T-helper 2 cell treated with Interferon-gamma antibody and Interleukin-4, amounts not matched to agents 5 μg/mL and 100 μg/mL, for 36 hours (primary cell): Measurements from ENCODE around the gene FAM89A.
"Not testable (repeated sequence)": the region's sequence is repeated elsewhere in the genome, so short reads cannot be mapped to it uniquely, and the experiment has no call there.

Experiments used
- DNase-seq: peaks from one replicate; pipeline ENCODE4 v3.0.0; 2021; ENCODE audit warnings: low spot score
- H3K27ac Mint-ChIP-seq: one replicate; pipeline ENCODE4 v1.8.0; 2021; ENCODE audit warnings: mild to moderate bottlenecking, mixed read lengths
- H3K27me3 Mint-ChIP-seq: one replicate; pipeline ENCODE4 v1.8.0; 2021; ENCODE audit warnings: low read depth, mixed read lengths
- H3K36me3 Mint-ChIP-seq: one replicate; pipeline ENCODE4 v1.8.0; 2021; ENCODE audit warnings: low read depth, mixed read lengths
- H3K4me1 Mint-ChIP-seq: one replicate; pipeline ENCODE4 v1.8.0; 2021; ENCODE audit warnings: low read depth, mixed read lengths
- H3K4me3 Mint-ChIP-seq: one replicate; pipeline ENCODE4 v1.8.0; 2022; ENCODE audit warnings: mild to moderate bottlenecking, moderate library complexity, mixed read lengths
- H3K9me3 Mint-ChIP-seq: one replicate; pipeline ENCODE4 v1.8.0; 2021; ENCODE audit warnings: mixed read lengths

The FAM89A gene

DNA sequence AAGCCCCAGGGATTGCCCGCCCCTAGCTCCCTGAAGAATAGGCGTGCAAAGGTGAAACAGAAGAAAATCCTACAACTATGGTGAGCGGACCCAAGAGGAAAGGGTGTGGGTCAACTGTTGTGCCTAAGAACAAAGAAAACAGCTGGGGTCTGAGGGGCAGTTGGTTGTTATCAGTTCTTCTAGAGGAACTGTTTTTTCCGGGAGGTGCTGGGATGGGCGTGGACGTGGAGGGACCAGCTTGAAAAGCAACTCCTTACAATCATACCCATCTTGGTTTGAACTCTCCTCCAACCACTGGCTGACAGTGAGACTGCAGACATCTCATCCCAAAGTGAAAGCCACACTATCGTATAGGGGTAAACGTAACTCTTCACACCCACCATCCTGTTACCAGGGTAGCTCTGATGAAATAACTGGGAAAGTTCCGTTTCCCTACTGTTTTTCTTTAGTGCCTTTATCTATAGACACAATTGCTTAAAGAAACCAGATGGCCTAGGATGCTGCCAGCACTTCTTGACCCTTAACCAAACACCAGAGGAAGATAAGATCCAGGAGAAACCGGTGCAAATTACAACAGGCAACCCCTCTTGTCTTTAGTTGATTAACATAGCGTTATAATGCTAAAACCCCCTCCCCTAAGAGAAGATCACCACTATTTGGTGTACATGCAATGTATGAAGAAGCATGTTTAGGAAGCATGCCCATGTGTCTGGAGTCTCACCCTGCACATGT is 25.6 kb upstream of the FAM89A start:
- H3K27ac Mint-ChIP-seq: no peak overlapping the region
- DNase-seq: no peak
- H3K36me3 Mint-ChIP-seq: no peaks in the 10 kb centered on the region
- no peaks in the 10 kb centered on the region for H3K9me3 Mint-ChIP-seq
- H3K27me3 Mint-ChIP-seq: peaks cover 4% of the 10 kb centered on the region
- no peaks in the 10 kb centered on the region for H3K4me1 Mint-ChIP-seq
- no peak overlapping the region for H3K4me3 Mint-ChIP-seq

DNA sequence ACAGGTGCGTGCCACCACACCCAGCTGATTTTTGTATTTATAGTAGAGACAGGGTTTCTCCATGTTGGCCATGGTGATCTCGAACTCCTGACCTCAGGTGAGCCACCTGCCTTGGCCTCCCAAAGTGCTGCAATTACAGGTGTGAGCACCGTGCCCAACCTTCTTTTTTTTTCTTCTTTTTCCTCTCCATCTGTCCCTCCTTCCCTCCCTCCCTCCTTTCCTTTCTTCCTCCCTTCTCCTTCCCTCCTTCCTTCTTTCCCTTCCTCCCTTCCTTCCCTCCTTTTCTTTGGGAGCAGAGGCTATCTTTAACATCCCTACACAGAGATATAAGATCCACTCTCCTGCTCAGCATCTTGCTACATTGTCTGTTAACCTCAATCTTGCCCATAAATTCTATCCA is 24.4 kb upstream of the FAM89A start:
- no peaks in the 10 kb centered on the region for H3K36me3 Mint-ChIP-seq
- no peaks in the 10 kb centered on the region for H3K9me3 Mint-ChIP-seq
- peaks cover 6% of the 10 kb centered on the region for H3K27me3 Mint-ChIP-seq
- no peaks in the 10 kb centered on the region for H3K4me1 Mint-ChIP-seq
- H3K4me3 Mint-ChIP-seq: no peak overlapping the region
- DNase-seq: no peak
- no peak overlapping the region for H3K27ac Mint-ChIP-seq

GRCh38 chr1:231063331-231063730 is 23.3 kb upstream of the FAM89A start:
- no peak for DNase-seq
- H3K4me3 Mint-ChIP-seq: no peak overlapping the region
- H3K27ac Mint-ChIP-seq: no peak overlapping the region
- no peaks in the 10 kb centered on the region for H3K36me3 Mint-ChIP-seq
- no peaks in the 10 kb centered on the region for H3K4me1 Mint-ChIP-seq
- H3K27me3 Mint-ChIP-seq: peaks cover 10% of the 10 kb centered on the region
- H3K9me3 Mint-ChIP-seq: no peaks in the 10 kb centered on the region

GRCh38 chr1:231062500-231063270 is 22.6 kb upstream of the FAM89A start:
- no peaks in the 10 kb centered on the region for H3K9me3 Mint-ChIP-seq
- H3K36me3 Mint-ChIP-seq: no peaks in the 10 kb centered on the region
- DNase-seq: no peak
- H3K27me3 Mint-ChIP-seq: peaks cover 12% of the 10 kb centered on the region
- no peaks in the 10 kb centered on the region for H3K4me1 Mint-ChIP-seq
- H3K27ac Mint-ChIP-seq: no peak overlapping the region
- no peak overlapping the region for H3K4me3 Mint-ChIP-seq

DNA sequence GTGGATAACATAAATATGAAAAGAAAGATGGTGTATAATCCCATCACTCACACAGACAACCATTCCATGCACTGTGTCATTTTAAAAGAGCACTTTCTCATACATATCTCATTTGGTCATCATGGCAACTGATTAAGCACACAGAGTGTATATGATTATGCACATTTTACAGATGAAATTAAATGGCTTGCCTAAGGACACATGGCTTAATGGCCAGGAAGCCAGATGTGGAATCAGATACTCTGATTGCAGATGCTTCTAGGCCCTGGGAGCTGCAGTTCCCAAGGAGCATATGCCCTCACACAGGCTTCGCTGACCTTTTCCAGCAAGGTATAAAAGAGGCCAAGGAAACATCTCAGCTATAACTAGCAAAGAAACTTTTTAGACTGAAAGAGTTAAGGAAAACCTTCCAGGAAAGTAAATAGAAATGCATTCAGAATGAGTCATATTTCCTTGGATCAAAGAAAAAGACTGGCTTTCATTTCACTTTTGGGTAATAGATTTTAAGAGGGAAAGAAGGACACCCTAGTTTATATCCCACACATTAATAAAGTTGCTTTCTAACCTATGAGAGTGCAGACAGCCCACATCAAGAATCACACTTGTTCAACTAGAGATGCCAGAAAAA is 19.6 kb upstream of the FAM89A start:
- H3K9me3 Mint-ChIP-seq: no peaks in the 10 kb centered on the region
- no peaks in the 10 kb centered on the region for H3K4me1 Mint-ChIP-seq
- H3K4me3 Mint-ChIP-seq: no peak overlapping the region
- no peaks in the 10 kb centered on the region for H3K36me3 Mint-ChIP-seq
- no peak for DNase-seq
- peaks cover 10% of the 10 kb centered on the region for H3K27me3 Mint-ChIP-seq
- no peak overlapping the region for H3K27ac Mint-ChIP-seq

DNA sequence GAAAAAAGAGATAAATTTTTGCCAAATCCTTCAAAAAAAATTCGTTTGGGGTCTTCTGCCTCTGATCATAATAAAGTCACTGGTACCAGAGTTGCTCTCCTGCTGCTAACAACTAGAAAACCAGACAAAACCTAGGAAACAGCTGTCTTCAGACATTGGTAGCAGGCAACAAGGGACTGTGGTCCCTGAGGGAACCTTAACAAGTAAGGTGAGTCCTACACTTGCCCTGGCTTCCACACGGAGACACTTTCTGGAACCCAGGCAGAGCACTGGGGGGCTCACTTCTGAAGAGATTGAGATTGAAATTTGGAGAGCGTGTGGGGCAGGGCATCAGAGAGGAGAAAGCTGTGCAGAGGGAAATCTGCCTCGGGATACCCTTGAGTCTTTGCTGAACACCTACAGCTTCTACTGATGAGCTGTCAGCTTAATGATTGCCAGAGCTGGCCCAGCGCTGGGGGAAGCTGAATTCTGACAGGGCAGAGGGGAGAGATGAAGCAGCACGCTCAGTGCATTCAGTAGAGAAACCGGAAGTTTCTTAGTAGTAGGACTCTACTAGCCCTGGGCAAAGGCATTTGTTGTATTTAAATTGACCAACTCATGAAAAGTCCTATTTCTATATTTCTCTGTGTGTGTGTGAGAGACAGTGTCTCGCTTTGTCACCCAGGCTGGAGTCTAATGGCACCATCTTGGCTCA is 18.5 kb upstream of the FAM89A start:
- peaks cover 8% of the 10 kb centered on the region for H3K27me3 Mint-ChIP-seq
- no peak overlapping the region for H3K4me3 Mint-ChIP-seq
- peaks cover 6% of the 10 kb centered on the region for H3K4me1 Mint-ChIP-seq
- H3K36me3 Mint-ChIP-seq: no peaks in the 10 kb centered on the region
- no peaks in the 10 kb centered on the region for H3K9me3 Mint-ChIP-seq
- no peak for DNase-seq
- H3K27ac Mint-ChIP-seq: no peak overlapping the region

- H3K27ac Mint-ChIP-seq: no peak overlapping the region
- no peak overlapping the region for H3K4me3 Mint-ChIP-seq
- DNase-seq: no peak
- H3K36me3 Mint-ChIP-seq: no peaks in the 10 kb centered on the region
- H3K9me3 Mint-ChIP-seq: no peaks in the 10 kb centered on the region
- peaks cover 7% of the 10 kb centered on the region for H3K27me3 Mint-ChIP-seq
- peaks cover 13% of the 10 kb centered on the region for H3K4me1 Mint-ChIP-seq
Measured at GRCh38 chr1:231057410-231057809, 17.4 kb upstream of the FAM89A start.

- Mint-ChIP-seq H3K27ac (no peak overlapping the region), H3K4me1 (peaks cover 13% of the 10 kb centered on the region), H3K27me3 (peaks cover 7% of the 10 kb centered on the region), H3K9me3 (no peaks in the 10 kb centered on the region), H3K4me3 (no peak overlapping the region), H3K36me3 (no peaks in the 10 kb centered on the region)
- DNase-seq: no peak
Measured at GRCh38 chr1:231055271-231055670, 15.2 kb upstream of the FAM89A start.

DNA sequence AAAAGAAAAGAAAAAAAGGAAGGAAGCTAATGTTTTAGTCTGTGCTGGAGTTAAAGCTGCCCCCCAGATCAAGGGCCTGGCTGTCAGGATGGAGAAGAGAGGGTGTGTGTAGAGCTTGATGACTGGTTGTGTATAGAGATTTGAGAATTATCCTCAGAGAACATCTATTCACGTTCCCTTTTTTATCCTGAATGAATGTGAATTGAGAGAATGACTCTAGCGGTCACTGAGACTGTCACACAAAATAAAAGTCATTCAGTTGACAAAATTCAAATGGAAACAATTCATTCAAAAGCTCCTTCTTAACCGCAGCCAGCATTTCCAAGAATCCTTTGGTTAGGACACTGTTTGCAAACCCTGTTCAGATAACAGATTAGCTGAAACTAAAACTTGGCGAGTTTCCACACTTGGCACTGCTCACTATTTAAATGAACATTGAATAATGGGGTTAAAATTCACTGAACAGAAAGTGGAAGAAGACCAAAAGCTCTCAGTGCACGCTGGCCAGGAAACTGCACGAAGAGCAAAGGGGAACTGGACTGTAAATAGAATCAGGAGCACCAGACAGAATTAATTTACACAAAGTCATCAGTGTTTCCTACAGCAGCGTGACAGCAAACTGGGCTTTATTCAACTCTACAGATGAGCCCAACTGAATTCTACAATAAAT is 13.6 kb upstream of the FAM89A start:
- Mint-ChIP-seq H3K27ac (peak overlapping the region; percentile 70), H3K4me3 (peak overlapping the region; percentile 68)
- DNase-seq: peak; percentile 36

GRCh38 chr1:231052777-231053176 is 12.7 kb upstream of the FAM89A start:
- DNase-seq: no peak
- Mint-ChIP-seq H3K27me3 (peaks cover 13% of the 10 kb centered on the region), H3K36me3 (no peaks in the 10 kb centered on the region), H3K9me3 (no peaks in the 10 kb centered on the region), H3K4me3 (peak overlapping the region; percentile 30), H3K27ac (no peak overlapping the region), H3K4me1 (peaks cover 13% of the 10 kb centered on the region)

More for the DNA sequence above, 13.6 kb upstream of the FAM89A start:
- peaks cover 12% of the 10 kb centered on the region for H3K27me3 Mint-ChIP-seq
- H3K36me3 Mint-ChIP-seq: no peaks in the 10 kb centered on the region
- no peaks in the 10 kb centered on the region for H3K9me3 Mint-ChIP-seq
- peaks cover 13% of the 10 kb centered on the region for H3K4me1 Mint-ChIP-seq

DNA sequence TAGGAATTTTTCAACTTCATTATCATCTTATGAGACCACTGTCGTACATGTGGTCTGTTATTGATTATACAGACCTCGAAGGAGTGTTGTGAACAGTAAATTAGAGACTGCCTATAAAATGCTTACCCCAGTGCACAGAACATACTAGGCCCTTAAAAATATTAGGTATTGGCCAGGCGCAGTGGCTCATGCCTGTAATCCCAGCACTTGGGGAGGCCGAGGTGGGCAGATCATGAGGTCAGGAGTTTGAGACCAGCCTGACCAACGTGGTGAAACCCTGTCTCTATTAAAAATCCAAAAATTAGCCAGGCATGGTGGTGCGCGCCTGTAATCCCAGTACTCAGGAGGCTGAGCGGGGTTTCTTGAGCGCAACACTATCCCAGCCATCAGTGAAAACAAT is 10.9 kb upstream of the FAM89A start:
- H3K9me3 Mint-ChIP-seq, H3K36me3 Mint-ChIP-seq, DNase-seq, H3K27ac Mint-ChIP-seq, H3K4me3 Mint-ChIP-seq: not testable (repeated sequence)
- Mint-ChIP-seq H3K27me3 (peaks cover 29% of the 10 kb centered on the region), H3K4me1 (peaks cover 13% of the 10 kb centered on the region)

GRCh38 chr1:231050395-231050794 is 10.3 kb upstream of the FAM89A start:
- Mint-ChIP-seq H3K36me3 (no peaks in the 10 kb centered on the region), H3K4me3 (no peak overlapping the region), H3K4me1 (peaks cover 13% of the 10 kb centered on the region), H3K9me3 (no peaks in the 10 kb centered on the region), H3K27me3 (peaks cover 33% of the 10 kb centered on the region), H3K27ac (no peak overlapping the region)
- no peak for DNase-seq

- Mint-ChIP-seq H3K9me3 (peaks cover 3% of the 10 kb centered on the region), H3K36me3 (no peaks in the 10 kb centered on the region), H3K27me3 (peaks cover 42% of the 10 kb centered on the region), H3K27ac (no peak overlapping the region), H3K4me1 (peaks cover 15% of the 10 kb centered on the region), H3K4me3 (no peak overlapping the region)
- no peak for DNase-seq
Measured at GRCh38 chr1:231049121-231049979, 9.3 kb upstream of the FAM89A start.
